WTC11 (cell line): ENCODE data around the gene LAMA2. TPM values are rescaled to one million over a fixed set of nuclear protein-coding genes. Genes with fewer than 3 reads are reported as not detected.

Experiments used
- ATAC-seq: fragments of 200-7000 bp; cut with Tn5 transposase; 2 replicates; pipeline ENCODE4 v1.10.0; 2021; ENCODE audit warnings: mild to moderate bottlenecking, moderate library complexity
- CTCF ChIA-PET: fragments of 300-600 bp; sonication (Branson Sonifier 250); formaldehyde crosslinking; loops from one replicate; lab custom pipeline; 2021; ENCODE audit warnings: antibody characterized with exemption; lab: Charles Lee
- POLR2A ChIA-PET: fragments of 350-600 bp; sonication (Branson Sonifier 250); formaldehyde crosslinking; loops from one replicate; lab custom pipeline; 2021; ENCODE audit warnings: antibody characterized with exemption; lab: Charles Lee
- DNase-seq: peaks from one replicate; pipeline ENCODE4 v3.0.0; 2021; ENCODE audit warnings: low spot score
- H3K27ac Mint-ChIP-seq: 2 replicates; pipeline ENCODE4 v1.8.0; 2021; ENCODE audit warnings: mixed read lengths
- H3K27me3 Mint-ChIP-seq: 2 replicates; pipeline ENCODE4 v1.8.0; 2021; ENCODE audit warnings: low read depth, mild to moderate bottlenecking, moderate library complexity, mixed read lengths
- H3K36me3 Mint-ChIP-seq: 2 replicates; pipeline ENCODE4 v1.8.0; 2021; ENCODE audit warnings: mixed read lengths
- H3K4me1 Mint-ChIP-seq: 2 replicates; pipeline ENCODE4 v1.8.0; 2022; ENCODE audit warnings: mixed read lengths
- H3K4me3 Mint-ChIP-seq: 2 replicates; pipeline ENCODE4 v1.8.0; 2021; ENCODE audit warnings: mild to moderate bottlenecking, moderate library complexity, mixed read lengths
- H3K9me3 Mint-ChIP-seq: 2 replicates; pipeline ENCODE4 v1.8.0; 2021; ENCODE audit warnings: mixed read lengths
- AR ChIP-seq: fragments of 250-450 bp; sonication (Bioruptor Pico); IDR thresholded peaks from 2 replicates; pipeline ENCODE4 v1.9.0; 2021; ENCODE audit warnings: mild to moderate bottlenecking
- ARID4B ChIP-seq: sonication (generic); formaldehyde crosslinking; IDR thresholded peaks from 2 replicates; pipeline ENCODE4 v1.8.0; 2023; ENCODE audit warnings: missing genetic modification reagents, mild to moderate bottlenecking, borderline replicate concordance
- E2F1 ChIP-seq: sonication (generic); formaldehyde crosslinking; IDR thresholded peaks from 2 replicates; pipeline ENCODE4 v1.8.0; 2022; ENCODE audit warnings: mild to moderate bottlenecking, missing genetic modification reagents
- FOXK1 ChIP-seq: sonication (generic); formaldehyde crosslinking; IDR thresholded peaks from 2 replicates; pipeline ENCODE4 v1.8.0; 2022; ENCODE audit warnings: mild to moderate bottlenecking, moderate library complexity, missing genetic modification reagents
- MAX ChIP-seq: sonication (generic); formaldehyde crosslinking; IDR thresholded peaks from 2 replicates; pipeline ENCODE4 v1.8.0; 2022; ENCODE audit warnings: mild to moderate bottlenecking, missing genetic modification reagents
- MXD4 ChIP-seq: fragments of 250-450 bp; sonication (Bioruptor Pico); IDR thresholded peaks from 2 replicates; pipeline ENCODE4 v1.8.0; 2021; ENCODE audit warnings: mild to moderate bottlenecking, moderate library complexity, borderline replicate concordance
- NFE2L1 ChIP-seq: sonication (generic); formaldehyde crosslinking; IDR thresholded peaks from 2 replicates; pipeline ENCODE4 v1.8.1; 2023; ENCODE audit warnings: missing genetic modification reagents
- NFYB ChIP-seq: sonication (generic); formaldehyde crosslinking; conservative IDR thresholded peaks from 2 replicates; pipeline ENCODE4 v1.8.0; 2022; ENCODE audit warnings: low read depth, missing genetic modification reagents
- SOX15 ChIP-seq: fragments of 250-450 bp; sonication (Bioruptor Pico); IDR thresholded peaks from 2 replicates; pipeline ENCODE4 v1.9.0; 2021; ENCODE audit warnings: mild to moderate bottlenecking
- SP1 ChIP-seq: sonication (generic); formaldehyde crosslinking; conservative IDR thresholded peaks from 2 replicates; pipeline ENCODE4 v1.8.1; 2022; ENCODE audit warnings: missing genetic modification reagents
- ZBTB43 ChIP-seq: sonication (generic); formaldehyde crosslinking; IDR thresholded peaks from 2 replicates; pipeline ENCODE4 v1.8.1; 2023; ENCODE audit warnings: mild to moderate bottlenecking, missing genetic modification reagents
- ZNF263 ChIP-seq: sonication (generic); formaldehyde crosslinking; IDR thresholded peaks from 2 replicates; pipeline ENCODE4 v1.8.1; 2022; ENCODE audit warnings: low read depth, mild to moderate bottlenecking, moderate library complexity, missing genetic modification reagents
- ZNF423 ChIP-seq: fragments of 250-450 bp; sonication (Bioruptor Pico); IDR thresholded peaks from 2 replicates; pipeline ENCODE4 v2.1.2; 2022; ENCODE audit warnings: mild to moderate bottlenecking, moderate library complexity
- ZNF425 ChIP-seq: fragments of 250-450 bp; sonication (Bioruptor Pico); conservative IDR thresholded peaks from 2 replicates; pipeline ENCODE4 v1.9.0; 2021; ENCODE audit warnings: mild to moderate bottlenecking
- ZNF512 ChIP-seq: sonication (generic); formaldehyde crosslinking; IDR thresholded peaks from 2 replicates; pipeline ENCODE4 v1.8.1; 2022; ENCODE audit warnings: missing genetic modification reagents, borderline replicate concordance
- total RNA-seq: library from RNA; stranded (reverse); gene quantifications from 3 replicates; pipeline ENCODE4 v1.2.3, GENCODE V29; 2021

Gene LAMA2
- total RNA-seq, 1 experiment from 2014 or later: 6.6 TPM

GRCh38 chr6:128963561-128963960, 80.6 kb downstream of the LAMA2 start:
- Mint-ChIP-seq H3K4me1 (peaks cover 23% of the 10 kb centered on the region), H3K4me3 (no peak overlapping the region), H3K27ac (no peak overlapping the region)
- no peak for TF ChIP-seq ZNF512 (CRISPR knock-in tag)
- TF ChIP-seq ARID4B (CRISPR knock-in tag): no peak
- no peak for TF ChIP-seq AR
- no peak for TF ChIP-seq ZNF423 (CRISPR knock-in tag)
- no peak for TF ChIP-seq SOX15 (CRISPR knock-in tag)
- no peak for TF ChIP-seq E2F1 (CRISPR knock-in tag)
- TF ChIP-seq MAX: no peak
- no peak for TF ChIP-seq SP1 (CRISPR knock-in tag)
- TF ChIP-seq ZBTB43 (CRISPR knock-in tag): no peak
- no peak for TF ChIP-seq NFE2L1 (CRISPR knock-in tag)
- no peak for TF ChIP-seq ZNF425 (CRISPR knock-in tag)
- no peak for TF ChIP-seq FOXK1 (CRISPR knock-in tag)
- TF ChIP-seq MXD4 (CRISPR knock-in tag): no peak
- no peak for TF ChIP-seq NFYB
- TF ChIP-seq ZNF263 (CRISPR knock-in tag): no peak
- TF ChIP-seq, all 79 proteins: peak for 0
- ChIA-PET POLR2A (no interaction called here), CTCF (no interaction called here)
- no peaks in the 10 kb centered on the region for H3K9me3 Mint-ChIP-seq
- no peaks in the 10 kb centered on the region for H3K36me3 Mint-ChIP-seq
- no peak for DNase-seq
- H3K27me3 Mint-ChIP-seq: no peaks in the 10 kb centered on the region
- ATAC-seq: no peak
